ENCODE measurements around the gene OR10H1. TPM values are rescaled to one million over a fixed set of nuclear protein-coding genes. Genes with fewer than 3 reads are reported as not detected.
A peak's percentile ranks its signal among the peaks of the same experiment; 100 is the strongest.

Gene OR10H1
- total RNA-seq, 4 donors from 2014 or later = not detected

DNA sequence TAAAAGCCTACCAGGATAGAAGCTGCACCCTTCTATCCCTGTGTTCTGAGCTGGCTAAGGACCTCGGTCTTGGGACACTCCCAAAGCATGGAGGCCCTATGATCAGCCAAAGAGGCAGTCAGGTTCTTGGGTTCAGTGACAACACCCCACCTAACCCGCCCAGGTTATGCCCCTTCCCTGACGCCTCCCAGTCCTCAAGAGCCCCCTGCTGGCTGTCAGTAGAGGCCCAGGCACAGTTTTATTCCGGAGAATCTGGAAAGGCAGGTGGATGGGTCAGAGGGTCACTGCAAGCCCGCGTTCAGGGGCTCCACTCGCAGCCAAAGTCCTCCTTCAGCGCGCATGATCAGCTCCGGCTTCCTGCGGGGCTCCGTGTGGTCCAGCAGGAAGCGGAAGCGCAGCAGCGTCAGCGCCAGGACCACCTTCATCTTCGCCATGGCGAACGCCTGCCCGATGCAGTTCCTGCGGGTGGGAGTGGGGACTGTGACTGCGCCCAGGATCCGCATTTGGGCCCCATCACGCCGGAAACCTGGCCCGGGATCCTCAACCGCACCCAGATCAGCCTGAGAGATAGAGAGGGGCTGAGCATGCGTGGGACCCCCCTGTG, 55.4 kb downstream of the OR10H1 start:
- Histone ChIP-seq H3K4me1 (peaks cover 3% of the 10 kb centered on the region), H3K4me3 (no peak overlapping the region), H3K27ac (no peak overlapping the region), H3K9me3 (no peaks in the 10 kb centered on the region), H3K27me3 (peaks cover 31% of the 10 kb centered on the region), H3K36me3 (no peaks in the 10 kb centered on the region)
- 23% methylated on average over 13 of the region's 28 CpGs for whole genome bisulfite sequencing
- no peak for DNase-seq (ENCODE audit: low spot score in 2 of 2)
- TF ChIP-seq CTCF (IDR thresholded peaks at IDR 0.05) (peak in 1 of 2 donors; percentile 17), POLR2AphosphoS5 (IDR thresholded peaks at IDR 0.05) (no peak), POLR2A (IDR thresholded peaks at IDR 0.05) (no peak), EP300 (IDR thresholded peaks at IDR 0.05) (no peak)

DNA sequence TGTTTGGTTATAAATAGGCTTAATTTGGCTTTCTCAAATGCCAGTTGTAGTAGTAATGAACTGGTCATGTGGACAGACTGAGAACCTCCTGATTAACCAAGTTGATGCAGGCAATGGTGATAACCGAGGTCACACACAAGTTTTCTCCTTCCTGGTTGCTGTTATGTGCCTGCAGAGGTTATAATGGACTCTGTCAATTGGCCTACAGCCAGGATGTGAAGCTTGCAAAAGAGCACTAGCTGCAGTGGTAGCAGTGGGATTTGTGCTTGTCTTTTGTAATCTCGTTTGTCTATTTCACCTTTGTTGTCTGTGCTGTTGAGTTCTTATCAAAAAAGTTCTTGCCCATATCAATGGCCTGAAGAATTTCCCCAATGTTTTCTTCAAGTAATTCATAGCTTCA, 57.1 kb downstream of the OR10H1 start:
- no peaks in the 10 kb centered on the region for H3K9me3 ChIP-seq
- H3K27me3 ChIP-seq = peaks cover 38% of the 10 kb centered on the region
- H3K27ac ChIP-seq = no peak overlapping the region
- TF ChIP-seq POLR2AphosphoS5 (IDR thresholded peaks at IDR 0.05) (no peak), CTCF (IDR thresholded peaks at IDR 0.05) (no peak), POLR2A (IDR thresholded peaks at IDR 0.05) (no peak), EP300 (IDR thresholded peaks at IDR 0.05) (no peak)
- peaks cover 3% of the 10 kb centered on the region for H3K4me1 ChIP-seq
- no peak overlapping the region for H3K4me3 ChIP-seq
- no peak for DNase-seq (ENCODE audit: low spot score in 2 of 2)
- no peaks in the 10 kb centered on the region for H3K36me3 ChIP-seq
- WGBS = 70% methylated on average over 2 of the region's 2 CpGs

Other genes starting within 250 kb of the OR10H1 start
- gene CYP4F8, start 200.4 kb downstream of the OR10H1 start, total RNA-seq = 10 to 100 TPM; 14.5 to 18.7 (median 14.9) TPM
- gene CYP4F3, start 174.8 kb downstream of the OR10H1 start, total RNA-seq = 10 to 100 TPM in 3 of 4 donors, 1 to 10 TPM in 1; 9.5 to 14.4 (median 12.2) TPM
- gene CYP4F12, start 142.6 kb downstream of the OR10H1 start, total RNA-seq = 100 to 1,000 TPM in 1 of 4 donors, 10 to 100 TPM in 3; 63.3 to 233 (median 84.3) TPM
- gene OR10H2, start 87.6 kb downstream of the OR10H1 start, total RNA-seq = not detected
- not detected for gene OR10H3, start 77.7 kb downstream of the OR10H1 start, total RNA-seq
- gene OR10H5, start 28.0 kb downstream of the OR10H1 start, total RNA-seq = not detected
- 10 to 100 TPM in 1 of 4 donors, 1 to 10 TPM in 3; 1.2 to 13.7 (median 3.3) TPM for gene CYP4F2, start 82.4 kb upstream of the OR10H1 start, total RNA-seq
- 1 to 10 TPM in 1 of 4 donors, under 1 TPM in 3; 0.19 to 1.3 (median 0.72) TPM for gene CYP4F11, start 118.9 kb upstream of the OR10H1 start, total RNA-seq
- gene OR10H4, start 133.3 kb upstream of the OR10H1 start, total RNA-seq = not detected

Measured in suprapubic skin (tissue), 4 donors.